ENCODE measurements around the gene GLRX.
A peak's percentile ranks its signal among the peaks of the same experiment; 100 is the strongest.
"Not testable (repeated sequence)": the region's sequence is repeated elsewhere in the genome, so short reads cannot be mapped to it uniquely, and the experiment has no call there.

GLRX gene, protein sequence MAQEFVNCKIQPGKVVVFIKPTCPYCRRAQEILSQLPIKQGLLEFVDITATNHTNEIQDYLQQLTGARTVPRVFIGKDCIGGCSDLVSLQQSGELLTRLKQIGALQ

DNA sequence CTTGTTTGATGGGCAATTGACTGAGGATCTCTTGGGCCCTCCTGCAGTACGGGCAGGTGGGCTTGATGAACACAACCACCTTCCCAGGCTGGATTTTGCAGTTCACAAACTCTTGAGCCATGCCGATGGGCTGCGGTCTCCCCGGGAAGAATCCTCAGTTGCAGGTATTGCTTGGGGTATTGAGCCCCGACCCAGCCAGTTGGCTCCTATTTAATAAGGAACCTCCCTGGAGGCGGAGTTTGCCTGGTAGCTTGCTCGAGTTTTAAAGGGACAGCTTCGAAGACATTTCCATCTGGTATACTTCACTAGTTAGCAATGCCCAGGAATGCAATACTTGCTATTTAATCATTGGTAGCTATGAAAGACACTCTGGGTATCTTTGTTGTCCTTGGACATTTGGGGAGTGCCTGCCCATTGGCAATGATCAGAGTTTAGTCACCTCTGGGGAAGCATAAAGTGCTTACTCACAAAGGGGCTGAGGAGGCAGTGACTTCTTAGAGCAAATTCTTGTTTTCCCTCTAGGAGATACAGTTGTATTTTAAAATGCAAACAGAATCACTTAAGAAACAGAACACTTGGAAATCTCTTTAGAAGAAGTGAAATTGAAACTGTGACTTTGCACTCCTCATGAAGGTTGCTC, at the start of gene GLRX:
Gene GLRX (minus strand): TSS at position 185 of the 640 bp plus-strand sequence. CDS start 64 bp downstream, at position 121.
- peak; percentile 59 for DNase-seq

DNA sequence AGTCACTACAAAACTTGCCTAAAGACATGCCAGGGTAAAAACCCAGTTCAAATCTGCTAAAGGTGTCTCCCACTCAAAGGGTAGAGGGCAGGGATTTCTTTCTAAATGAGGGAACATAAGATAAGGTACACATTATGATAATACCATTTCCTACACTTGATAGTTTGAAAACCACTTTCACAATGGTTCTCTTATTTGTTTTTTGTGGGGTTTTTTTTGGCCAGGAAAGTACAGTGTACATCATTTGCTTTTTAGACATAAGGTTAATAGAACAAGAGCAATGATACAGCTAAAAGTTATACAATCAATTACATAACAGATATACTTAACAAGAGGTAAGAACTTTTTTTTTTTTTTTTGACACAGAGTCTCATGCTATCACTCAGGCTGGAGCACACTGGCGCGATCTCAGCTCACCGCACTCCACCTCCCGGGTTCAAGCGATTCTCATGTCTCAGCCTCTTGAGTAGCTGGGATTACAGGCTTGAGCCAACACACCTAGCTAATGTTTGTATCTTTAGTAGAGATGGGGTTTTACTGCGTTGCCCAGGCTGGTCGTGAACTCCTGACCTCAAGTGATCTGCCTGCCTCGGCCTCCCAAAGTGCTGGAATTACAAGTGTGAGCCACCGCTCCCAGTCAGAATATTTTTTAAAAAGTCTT, 48.8 kb upstream of the GLRX start:
- DNase-seq, result no peak

- no peak for DNase-seq
These were observed 47.7 kb upstream of the GLRX start for GRCh38 chr5:95870105-95870672.

DNA sequence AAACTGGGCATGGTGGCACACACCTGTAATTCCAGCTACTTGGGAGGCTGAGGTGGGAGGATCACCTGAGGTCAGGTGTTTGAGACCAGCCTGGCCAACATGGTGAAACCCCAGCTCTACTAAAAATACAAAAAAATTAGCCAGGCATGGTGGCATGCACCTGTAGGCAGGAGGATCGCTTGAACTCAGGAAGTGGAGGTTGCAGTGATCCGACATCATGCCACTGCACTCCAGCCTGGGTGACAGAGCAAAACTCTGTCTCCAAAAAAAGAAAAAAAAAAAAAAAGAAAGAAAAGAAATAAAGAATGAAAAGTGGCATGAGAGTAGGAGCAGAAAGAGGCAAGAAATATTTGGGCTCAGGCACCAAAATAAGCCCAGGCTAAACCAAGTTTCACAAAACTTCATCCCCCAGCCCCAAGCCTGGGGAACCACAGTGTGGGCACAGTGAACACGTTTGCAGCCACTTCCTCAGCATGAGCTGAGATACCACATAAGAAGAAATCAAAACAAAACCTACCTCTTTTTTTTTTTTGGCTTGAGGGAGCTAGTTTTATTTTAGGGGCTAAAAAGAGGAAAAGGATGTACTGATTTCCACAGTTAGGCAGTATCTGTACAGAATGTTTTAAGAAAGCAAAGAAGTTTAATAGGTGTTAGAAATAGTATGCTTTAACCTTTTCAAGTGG, 46.8 kb upstream of the GLRX start:
- not testable (repeated sequence) for DNase-seq

GRCh38 chr5:95868136-95868535, 45.6 kb upstream of the GLRX start:
- no peak for DNase-seq

GRCh38 chr5:95866435-95867040, 44.0 kb upstream of the GLRX start:
- DNase-seq, result no peak

GRCh38 chr5:95864944-95865504, 42.5 kb upstream of the GLRX start:
- peak; percentile 56 for DNase-seq

GRCh38 chr5:95864456-95864855, 41.9 kb upstream of the GLRX start:
- no peak for DNase-seq

- DNase-seq, result no peak
These were observed 40.8 kb upstream of the GLRX start for GRCh38 chr5:95863383-95863757.

DNA sequence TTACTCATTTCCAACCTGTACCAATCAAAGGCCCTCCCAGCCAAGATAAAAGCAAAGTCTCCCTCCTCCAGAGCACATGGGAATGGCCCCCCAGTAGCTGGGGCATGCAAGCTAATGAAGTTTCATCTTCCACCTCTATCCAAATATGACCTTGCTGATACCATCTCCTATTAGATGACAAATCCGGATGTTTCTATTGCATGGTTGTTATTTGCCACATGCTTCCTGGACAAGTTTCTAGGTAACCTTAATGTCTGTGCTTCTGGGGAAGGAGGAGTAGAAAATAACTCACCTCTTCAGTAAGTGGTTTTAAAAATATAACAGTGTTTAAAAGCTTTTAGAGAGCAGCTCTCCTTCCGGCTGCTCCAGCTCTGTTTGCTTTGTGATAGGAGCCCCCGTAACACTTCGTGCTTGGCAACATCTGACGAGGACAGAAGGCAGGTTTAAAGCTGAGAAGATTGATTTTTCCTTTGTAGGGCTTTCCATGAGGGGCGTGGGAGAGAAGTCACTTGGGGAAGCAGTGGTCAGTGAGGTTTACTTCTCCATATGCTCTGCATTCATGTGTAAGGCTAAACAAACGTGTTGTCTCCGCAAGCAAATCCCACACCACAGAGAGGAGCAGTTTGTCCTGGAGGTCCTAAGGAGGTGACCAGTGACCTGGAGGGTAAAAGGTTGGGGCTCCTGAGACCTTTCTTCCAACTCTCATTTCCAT, 40.3 kb upstream of the GLRX start:
- no peak for DNase-seq

- DNase-seq, result no peak
These were observed 39.5 kb upstream of the GLRX start for GRCh38 chr5:95861864-95862561.

- peak; percentile 6 for DNase-seq
These were observed 38.8 kb upstream of the GLRX start for GRCh38 chr5:95861221-95861863.

- no peak for DNase-seq
These were observed 37.1 kb upstream of the GLRX start for GRCh38 chr5:95859661-95860060.

GRCh38 chr5:95858661-95859595, 36.4 kb upstream of the GLRX start:
- peak; percentile 62 for DNase-seq

- DNase-seq, result no peak
These were observed 35.5 kb upstream of the GLRX start for GRCh38 chr5:95858023-95858461.

DNA sequence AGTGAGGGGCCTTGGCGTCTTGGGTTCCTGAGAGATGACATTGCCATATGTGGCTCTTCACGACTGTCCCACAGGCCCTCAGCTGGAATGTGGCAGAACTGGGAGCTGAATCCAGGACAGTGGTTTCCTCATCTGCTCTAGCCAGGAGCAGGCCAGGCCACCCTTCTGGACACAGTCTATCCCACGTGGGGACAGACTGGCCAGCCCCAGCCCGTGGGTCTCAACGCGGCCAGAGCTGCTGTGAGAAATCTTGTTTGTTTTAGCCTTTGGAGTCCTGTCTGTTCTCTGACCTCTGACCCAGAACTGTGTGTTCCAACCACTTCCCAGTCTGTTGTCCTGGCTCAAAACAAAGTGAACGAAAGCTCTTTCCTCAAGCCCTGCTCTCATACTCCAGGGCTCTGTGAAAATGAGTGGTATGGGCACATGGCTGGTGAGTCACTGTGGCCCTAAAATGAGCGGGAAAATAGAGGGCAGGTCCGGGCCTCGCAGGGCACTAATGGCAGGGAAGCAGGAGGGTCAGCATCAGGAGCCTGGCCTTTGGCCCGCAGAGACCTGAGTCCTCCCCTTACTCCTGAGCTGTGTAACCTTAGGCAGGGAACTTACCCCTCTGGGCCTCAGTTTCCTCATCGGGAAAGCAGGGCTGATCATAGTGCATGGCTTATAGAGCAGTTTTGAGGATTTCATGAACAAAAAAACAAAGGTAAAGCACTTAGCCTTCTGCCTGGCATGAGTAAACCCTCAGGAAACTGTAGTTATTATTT, 34.8 kb upstream of the GLRX start:
- DNase-seq, result no peak

DNA sequence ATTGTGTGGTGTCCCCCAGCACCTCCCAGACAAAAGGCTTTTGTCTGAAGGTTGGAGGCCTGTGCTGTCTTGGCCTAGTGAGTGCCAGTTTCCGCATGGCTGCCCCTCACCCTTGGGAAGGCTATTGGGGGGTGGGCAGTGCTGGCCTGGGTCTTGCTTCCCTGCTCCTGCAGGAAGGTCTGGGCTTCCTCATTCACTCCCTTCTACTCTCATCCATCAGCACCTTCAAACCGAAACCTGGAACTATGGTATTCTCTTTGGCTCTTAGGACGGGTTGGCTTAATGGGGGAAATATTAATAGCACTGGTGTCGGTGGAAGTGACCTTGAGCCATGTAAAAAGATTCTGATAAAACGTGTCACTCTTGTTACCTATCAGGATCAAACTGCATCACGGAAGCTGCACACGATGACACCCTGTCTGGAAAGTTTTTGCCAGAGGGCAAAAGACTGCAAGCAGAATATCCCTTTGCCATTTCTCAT, 34.0 kb upstream of the GLRX start:
- DNase-seq, result no peak

DNA sequence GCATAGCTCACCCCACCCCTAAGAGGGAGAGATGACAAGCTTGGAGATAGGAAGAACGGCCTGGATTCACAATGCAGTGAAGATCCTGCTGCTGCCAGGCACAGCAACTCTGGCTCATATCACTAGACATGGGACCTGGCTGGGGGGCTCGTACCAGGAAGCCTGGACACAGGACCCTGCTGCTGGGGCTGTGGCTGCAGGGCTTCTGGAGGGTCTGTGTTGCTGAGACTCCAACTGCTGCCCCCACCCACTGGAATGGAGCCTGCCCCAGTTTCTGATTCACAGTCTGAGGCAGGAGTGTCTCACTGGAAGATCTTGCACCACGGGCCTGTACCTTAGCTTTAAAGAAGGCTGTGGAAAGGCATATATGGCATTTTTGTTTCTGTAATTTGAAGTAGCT, 31.0 kb upstream of the GLRX start:
- no peak for DNase-seq

DNA sequence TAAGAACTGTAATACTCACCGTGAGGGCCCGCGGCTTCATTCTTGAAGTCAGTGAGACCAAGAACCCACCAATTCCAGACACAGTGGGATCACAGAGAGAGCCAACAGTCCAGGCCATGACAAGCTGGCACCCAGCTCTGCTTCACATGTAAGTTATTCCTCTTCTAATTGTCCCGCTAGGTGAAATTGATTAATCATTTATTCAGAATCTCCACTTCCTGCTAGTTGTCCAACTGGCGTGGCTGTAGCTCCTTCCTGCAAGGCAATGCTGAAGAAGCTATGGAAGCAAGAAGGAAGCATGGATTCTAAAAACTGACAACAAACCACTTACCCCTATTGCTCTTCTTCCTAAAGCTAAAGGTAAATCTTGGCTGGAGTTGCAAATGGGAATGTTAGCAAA, 30.0 kb upstream of the GLRX start:
- DNase-seq, result no peak

Data from NCI-H526 treated with DMSO at 0.1 percent for 48 hours (cell line).